DOHH2 (cell line): ENCODE measurements around the gene KCNIP3.

ENCODE experiments used
- H3F3A ChIP-seq: fragments of 200-600 bp; sonication (generic), shearing (Covaris generic); 2 replicates; pipeline ENCODE4 v1.6.0; 2016; ENCODE audit warnings: antibody characterized with exemption, mild to moderate bottlenecking; ENCODE audit not compliant: control insufficient read depth, insufficient read depth
- H3K27ac ChIP-seq: fragments of 200-600 bp; sonication (generic); 2 replicates; pipeline ENCODE4 v1.5.1; 2014; ENCODE audit warnings: low read depth, mild to moderate bottlenecking, low read length, moderate library complexity
- H3K27me3 ChIP-seq: fragments of 200-600 bp; sonication (generic); 2 replicates; pipeline ENCODE4 v1.6.1; 2014; ENCODE audit warnings: mild to moderate bottlenecking, low read length, mixed read lengths; ENCODE audit not compliant: control insufficient read depth
- H3K36me3 ChIP-seq: fragments of 200-600 bp; sonication (generic); 2 replicates; pipeline ENCODE4 v1.6.1; 2014; ENCODE audit warnings: mild to moderate bottlenecking, low read length, moderate library complexity, mixed read lengths; ENCODE audit not compliant: control insufficient read depth
- H3K4me1 ChIP-seq: fragments of 200-600 bp; sonication (generic); 2 replicates; pipeline ENCODE4 v1.6.1; 2014; ENCODE audit warnings: mild to moderate bottlenecking, low read length, mixed read lengths; ENCODE audit not compliant: control insufficient read depth
- H3K4me2 ChIP-seq: fragments of 200-600 bp; sonication (generic); 2 replicates; pipeline ENCODE4 v1.6.0; 2014; ENCODE audit warnings: mild to moderate bottlenecking, low read length, moderate library complexity
- H3K4me3 ChIP-seq: fragments of 200-600 bp; sonication (generic); 2 replicates; pipeline ENCODE4 v1.5.1; 2014; ENCODE audit warnings: mild to moderate bottlenecking, low read length, mixed read lengths
- H3K79me2 ChIP-seq: fragments of 200-600 bp; sonication (generic); 2 replicates; pipeline ENCODE4 v1.6.1; 2014; ENCODE audit warnings: mild to moderate bottlenecking, low read length, mixed read lengths; ENCODE audit not compliant: control insufficient read depth
- H3K9me2 ChIP-seq: fragments of 200-600 bp; sonication (generic); replicated peaks from 2 replicates; pipeline ENCODE4 v1.6.1; 2014; ENCODE audit warnings: mild to moderate bottlenecking, low read length, mixed read lengths; ENCODE audit not compliant: control insufficient read depth
- H3K9me3 ChIP-seq: fragments of 200-600 bp; sonication (generic); 2 replicates; pipeline ENCODE4 v1.6.1; 2014; ENCODE audit warnings: antibody characterized with exemption, low read length, mixed read lengths; ENCODE audit not compliant: control insufficient read depth, insufficient read depth
- H4K20me1 ChIP-seq: fragments of 200-600 bp; sonication (generic); 2 replicates; pipeline ENCODE4 v1.6.0; 2014; ENCODE audit warnings: low read depth, mild to moderate bottlenecking, antibody characterized with exemption, low read length, moderate library complexity; ENCODE audit not compliant: control insufficient read depth, insufficient read depth
- EZH2phosphoT487 ChIP-seq: fragments of 200-600 bp; sonication (generic); IDR thresholded peaks from 2 replicates; pipeline ENCODE4 v1.6.1; 2017; ENCODE audit warnings: borderline replicate concordance, mild to moderate bottlenecking, antibody characterized with exemption, low read length, moderate library complexity, mixed read lengths
- TF ChIP-seq, protein P1 (sequence below): fragments of 200-600 bp; sonication (generic); IDR thresholded peaks from one replicate; pipeline ENCODE4 v1.5.1; 2014; ENCODE audit warnings: antibody characterized with exemption, mild to moderate bottlenecking, low read depth, low read length; ENCODE audit not compliant: poor library complexity, severe bottlenecking

The KCNIP3 gene

DNA sequence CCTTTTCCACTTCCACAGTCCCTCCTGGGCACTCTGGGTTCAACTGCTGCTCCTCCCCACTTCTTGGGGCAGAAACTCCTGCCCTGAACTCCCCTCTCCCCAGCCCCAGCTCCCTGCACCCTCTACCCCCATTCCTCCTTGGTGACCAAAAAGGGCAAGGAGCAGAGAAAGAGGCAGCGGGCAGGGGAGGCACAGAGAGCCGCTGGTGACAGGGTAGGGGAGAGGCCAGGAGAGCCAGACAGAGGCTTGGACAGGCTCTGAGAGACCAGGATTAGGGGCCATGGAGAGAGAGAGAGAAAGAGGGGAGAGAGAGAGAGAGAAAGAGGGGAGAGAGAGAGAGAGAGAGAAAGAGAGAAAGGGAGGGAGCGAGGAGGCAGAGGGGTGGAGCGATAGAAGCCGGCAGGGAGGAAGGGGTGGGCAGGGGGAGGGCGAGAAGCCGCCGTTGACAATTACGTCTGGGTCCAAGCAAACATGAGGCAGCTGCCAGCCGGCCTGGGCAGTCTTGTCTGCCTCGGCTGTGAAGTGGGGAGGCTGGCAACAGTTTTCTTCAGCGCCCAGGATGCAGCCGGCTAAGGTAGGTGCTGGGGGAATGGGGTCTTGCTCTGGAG lies at the start of gene KCNIP3:
Gene KCNIP3 (plus strand): TSS at position 468 of the 608 bp plus-strand sequence. CDS start 92 bp downstream, at position 560.
- Histone ChIP-seq H3K4me1 (no peaks in the 10 kb centered on the region), H3K9me3 (no peaks in the 10 kb centered on the region), H3K27ac (no peak within 1 kb of the TSS), H3K4me3 (no peak within 1 kb of the TSS), H3K79me2 (no peaks in the 10 kb centered on the region), H3K4me2 (no peak within 1 kb of the TSS), H3K27me3 (no peaks in the 10 kb centered on the region), H4K20me1 (no peaks in the 10 kb centered on the region), H3K9me2 (no peaks in the 10 kb centered on the region), H3F3A (no peaks in the 10 kb centered on the region), H3K36me3 (no peaks in the 10 kb centered on the region)
- TF ChIP-seq EZH2phosphoT487, result no peak
- TF ChIP-seq, protein P1, sequence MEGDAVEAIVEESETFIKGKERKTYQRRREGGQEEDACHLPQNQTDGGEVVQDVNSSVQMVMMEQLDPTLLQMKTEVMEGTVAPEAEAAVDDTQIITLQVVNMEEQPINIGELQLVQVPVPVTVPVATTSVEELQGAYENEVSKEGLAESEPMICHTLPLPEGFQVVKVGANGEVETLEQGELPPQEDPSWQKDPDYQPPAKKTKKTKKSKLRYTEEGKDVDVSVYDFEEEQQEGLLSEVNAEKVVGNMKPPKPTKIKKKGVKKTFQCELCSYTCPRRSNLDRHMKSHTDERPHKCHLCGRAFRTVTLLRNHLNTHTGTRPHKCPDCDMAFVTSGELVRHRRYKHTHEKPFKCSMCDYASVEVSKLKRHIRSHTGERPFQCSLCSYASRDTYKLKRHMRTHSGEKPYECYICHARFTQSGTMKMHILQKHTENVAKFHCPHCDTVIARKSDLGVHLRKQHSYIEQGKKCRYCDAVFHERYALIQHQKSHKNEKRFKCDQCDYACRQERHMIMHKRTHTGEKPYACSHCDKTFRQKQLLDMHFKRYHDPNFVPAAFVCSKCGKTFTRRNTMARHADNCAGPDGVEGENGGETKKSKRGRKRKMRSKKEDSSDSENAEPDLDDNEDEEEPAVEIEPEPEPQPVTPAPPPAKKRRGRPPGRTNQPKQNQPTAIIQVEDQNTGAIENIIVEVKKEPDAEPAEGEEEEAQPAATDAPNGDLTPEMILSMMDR, result no peak

DNA sequence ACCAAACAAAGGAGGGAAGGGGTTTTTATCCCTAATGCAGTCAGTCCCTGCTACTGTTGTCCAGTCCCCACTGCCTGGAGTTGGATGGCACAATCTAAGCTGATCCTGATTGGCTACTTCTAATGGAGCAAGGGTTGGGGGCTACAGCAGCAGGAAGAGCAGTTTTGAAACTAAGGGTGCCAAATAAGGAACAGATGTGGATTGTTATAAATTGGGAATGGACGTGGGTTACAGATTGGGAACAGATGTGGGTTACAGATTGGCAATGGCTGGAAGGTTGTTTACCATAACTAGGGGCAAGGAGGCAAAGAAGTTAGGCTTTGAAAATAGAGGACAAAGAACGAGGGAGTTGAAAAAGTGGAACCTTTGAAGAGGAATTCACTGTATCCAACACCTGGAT lies 38.9 kb upstream of the KCNIP3 start:
- H3K27ac ChIP-seq, result no peak overlapping the region
- H3K36me3 ChIP-seq, result no peaks in the 10 kb centered on the region
- no peaks in the 10 kb centered on the region for H4K20me1 ChIP-seq
- no peaks in the 10 kb centered on the region for H3K79me2 ChIP-seq
- TF ChIP-seq, protein P1, result no peak
- no peak for TF ChIP-seq EZH2phosphoT487
- no peaks in the 10 kb centered on the region for H3K27me3 ChIP-seq
- no peaks in the 10 kb centered on the region for H3K4me1 ChIP-seq
- H3K9me2 ChIP-seq, result no peaks in the 10 kb centered on the region
- no peaks in the 10 kb centered on the region for H3F3A ChIP-seq
- H3K4me2 ChIP-seq, result no peak overlapping the region
- H3K9me3 ChIP-seq, result no peaks in the 10 kb centered on the region; the same call in 1 of the 2 replicates
- H3K4me3 ChIP-seq, result no peak overlapping the region

DNA sequence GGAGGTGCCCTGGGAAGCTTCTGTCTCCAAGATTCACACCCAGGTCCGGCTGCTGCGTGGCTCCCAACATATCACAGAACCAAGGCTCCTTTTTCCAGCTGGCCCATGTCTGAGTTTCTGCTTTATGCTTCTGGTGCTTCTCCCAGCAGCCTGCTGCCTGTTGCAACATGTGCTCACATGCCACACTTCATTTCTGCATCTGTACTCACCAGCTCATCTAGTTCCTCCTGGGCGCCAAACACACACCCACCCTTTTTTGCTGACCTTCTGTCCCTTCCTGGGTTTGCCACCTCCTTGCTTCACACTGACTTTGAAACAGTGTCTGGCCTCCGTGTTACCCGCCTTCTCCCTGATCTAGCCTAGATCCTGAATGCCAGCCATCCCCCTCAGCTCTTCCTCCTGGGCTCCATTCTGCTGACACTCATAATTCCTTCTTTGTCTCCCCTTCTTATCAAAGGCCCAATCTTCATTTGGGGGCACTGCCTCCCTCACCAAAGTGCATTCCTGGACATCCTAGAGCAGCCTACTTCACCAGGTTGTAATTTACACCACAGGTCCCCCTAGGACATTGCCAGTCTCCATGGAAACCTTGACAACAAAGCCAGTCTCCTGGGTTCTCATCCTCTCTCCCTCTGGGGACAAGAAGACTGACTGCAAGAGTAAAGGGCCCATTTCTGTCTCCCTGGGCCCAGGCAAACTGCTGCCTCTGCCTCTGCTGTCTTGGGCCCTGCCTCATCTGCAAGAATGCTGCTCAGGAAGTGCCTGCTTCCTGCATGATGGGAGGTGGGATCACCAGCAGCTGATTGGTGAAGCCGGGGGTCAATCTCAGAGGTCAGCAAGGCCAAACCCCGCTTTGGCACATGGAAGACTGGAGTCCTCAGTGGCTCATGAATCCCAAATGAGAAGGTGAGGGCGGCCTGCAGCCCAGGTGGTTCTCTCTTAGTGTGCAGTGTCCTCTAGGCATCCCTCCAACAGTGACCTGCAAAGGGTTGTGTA lies 36.8 kb upstream of the KCNIP3 start:
- H4K20me1 ChIP-seq, result no peaks in the 10 kb centered on the region
- no peaks in the 10 kb centered on the region; the same call in 1 of the 2 replicates for H3K9me3 ChIP-seq
- H3K4me3 ChIP-seq, result no peak overlapping the region
- no peaks in the 10 kb centered on the region for H3F3A ChIP-seq
- H3K9me2 ChIP-seq, result no peaks in the 10 kb centered on the region
- no peaks in the 10 kb centered on the region for H3K36me3 ChIP-seq
- no peaks in the 10 kb centered on the region for H3K79me2 ChIP-seq
- no peak overlapping the region for H3K27ac ChIP-seq
- no peaks in the 10 kb centered on the region for H3K27me3 ChIP-seq
- H3K4me1 ChIP-seq, result no peaks in the 10 kb centered on the region
- H3K4me2 ChIP-seq, result no peak overlapping the region
- TF ChIP-seq, protein P1, result no peak
- no peak for TF ChIP-seq EZH2phosphoT487
